Erythroblast (primary cell): ENCODE data around the gene RTF2.
A peak's percentile ranks its signal among the peaks of the same experiment; 100 is the strongest.
"Not testable (repeated sequence)": the region's sequence is repeated elsewhere in the genome, so short reads cannot be mapped to it uniquely, and the experiment has no call there.

Source experiments
- DNase-seq, 2 experiments: peaks; one replicate each; lab custom pipeline; 2025; lab: John Stamatoyannopoulos, UW
- GATA1 ChIP-seq: IDR thresholded peaks from 2 replicates; pipeline ENCODE4 v1.6.1; 2011; ENCODE audit warnings: low read depth, mild to moderate bottlenecking, control low read depth, low read length, moderate library complexity
- POLR2A ChIP-seq: IDR thresholded peaks from 2 replicates; pipeline ENCODE4 v1.6.1; 2011; ENCODE audit warnings: mild to moderate bottlenecking, low read length

RTF2 gene

GRCh38 chr20:56520180-56520579, 51.8 kb downstream of the RTF2 start:
- no peak for DNase-seq

DNA sequence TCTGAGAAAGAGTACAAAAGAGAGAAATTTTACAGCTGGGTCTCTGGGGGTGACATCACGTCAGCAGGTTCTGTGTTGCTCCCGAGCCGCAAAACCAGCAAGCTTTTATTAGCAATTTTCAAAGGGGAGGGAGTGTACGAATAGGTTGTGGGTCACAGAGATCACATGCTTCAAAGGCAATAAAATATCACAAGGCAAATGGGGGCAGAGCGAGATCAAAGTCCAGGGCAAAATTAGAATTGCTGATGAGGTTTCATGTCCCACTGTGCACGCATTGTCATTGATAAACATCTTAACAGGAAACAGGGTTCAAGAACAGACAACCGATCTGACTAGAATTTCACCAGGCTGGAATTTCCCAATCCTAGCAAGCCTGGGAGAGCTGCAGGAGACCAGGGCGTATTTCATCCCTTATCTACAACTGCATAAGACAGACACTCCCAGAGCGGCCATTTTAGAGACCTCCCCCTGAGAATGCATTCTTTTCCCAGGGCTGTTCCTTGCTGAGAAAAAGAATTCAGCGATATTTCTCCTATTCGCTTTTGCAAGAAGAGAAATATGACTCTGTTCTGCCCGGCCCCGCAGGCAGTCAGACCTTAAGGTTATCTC, 52.4 kb downstream of the RTF2 start:
- DNase-seq = peak; percentile 6 to 10

More at GRCh38 chr20:56520180-56520579, 51.8 kb downstream of the RTF2 start:
- TF ChIP-seq POLR2A (no peak), GATA1 (no peak)

DNA sequence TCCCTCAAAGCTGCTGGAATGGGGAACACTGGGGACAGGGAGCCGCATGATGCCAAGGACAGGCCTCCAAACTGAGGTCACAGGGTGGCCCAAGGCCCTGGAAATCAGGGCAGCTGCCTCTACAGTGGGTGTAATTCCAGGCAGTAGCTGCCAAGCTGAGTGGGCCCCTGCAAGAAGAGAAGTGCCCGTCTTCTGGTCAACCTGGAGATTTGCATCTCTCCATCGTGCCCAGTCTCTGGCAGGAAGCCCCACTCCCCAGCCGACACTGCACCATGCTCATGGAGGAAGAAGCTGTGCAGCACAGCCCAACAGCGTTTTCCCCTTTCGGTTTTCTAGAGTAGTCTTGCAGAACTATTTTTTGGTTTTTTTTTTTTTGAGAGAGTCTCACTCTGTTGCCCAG, 53.9 kb downstream of the RTF2 start:
- no peak for DNase-seq
- no peak for TF ChIP-seq GATA1
- TF ChIP-seq POLR2A = no peak

DNA sequence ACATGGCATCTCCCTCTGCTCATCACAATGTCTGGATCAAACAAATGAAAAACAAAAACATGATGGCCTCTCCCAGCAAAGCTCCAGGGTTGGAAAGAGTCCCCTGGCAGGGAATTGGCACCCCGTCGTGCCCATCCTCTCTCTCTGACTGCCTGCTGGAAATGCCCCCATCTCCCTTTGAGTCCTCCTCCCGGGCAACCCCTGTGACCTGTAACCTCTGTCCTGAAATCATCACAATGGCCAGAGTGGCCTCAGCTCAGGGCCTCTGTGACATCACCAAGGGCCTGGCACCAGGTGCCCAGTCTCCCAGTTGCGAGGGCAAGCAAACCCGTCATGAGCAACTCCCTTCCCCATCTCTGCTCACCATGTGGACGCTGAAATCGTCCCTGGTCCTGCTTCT, 56.0 kb downstream of the RTF2 start, which contains the start of gene FAM209A:
TSS of gene FAM209A (plus strand) at position 301 of the 400 bp plus-strand sequence. CDS start at position 366, 65 bp downstream.
- DNase-seq = not testable (repeated sequence)

- DNase-seq = no peak
- TF ChIP-seq GATA1 (no peak), POLR2A (no peak)
Measured at GRCh38 chr20:56527521-56527920, 59.1 kb downstream of the RTF2 start.

- DNase-seq = not testable (repeated sequence)
Measured at GRCh38 chr20:56532946-56533345, 64.5 kb downstream of the RTF2 start, which contains the start of gene FAM209B. Gene FAM209B, plus strand, starts transcription at chr20:56533246. Its CDS starts 96 bp downstream, at chr20:56533342.

DNA sequence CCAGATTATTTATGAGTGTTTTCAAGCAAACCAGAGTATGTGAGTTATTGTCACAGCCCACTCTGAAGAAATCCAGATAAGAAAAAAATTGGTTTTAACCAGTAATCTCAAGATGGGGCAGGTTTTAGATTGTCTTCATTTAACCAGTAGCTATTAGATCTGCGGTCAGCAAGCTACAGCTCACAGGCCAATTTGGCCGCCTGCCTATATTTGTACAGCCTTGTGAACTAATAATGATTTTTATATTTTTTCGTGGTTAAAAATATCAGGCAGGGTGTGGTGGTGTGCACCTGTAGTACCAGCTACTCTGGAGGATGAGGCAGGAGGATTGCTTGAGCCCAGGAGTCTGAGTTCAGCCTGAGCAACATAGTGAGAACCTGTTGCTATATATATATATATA, 69.6 kb downstream of the RTF2 start:
- no peak for DNase-seq
- TF ChIP-seq GATA1 (no peak), POLR2A (no peak)

DNA sequence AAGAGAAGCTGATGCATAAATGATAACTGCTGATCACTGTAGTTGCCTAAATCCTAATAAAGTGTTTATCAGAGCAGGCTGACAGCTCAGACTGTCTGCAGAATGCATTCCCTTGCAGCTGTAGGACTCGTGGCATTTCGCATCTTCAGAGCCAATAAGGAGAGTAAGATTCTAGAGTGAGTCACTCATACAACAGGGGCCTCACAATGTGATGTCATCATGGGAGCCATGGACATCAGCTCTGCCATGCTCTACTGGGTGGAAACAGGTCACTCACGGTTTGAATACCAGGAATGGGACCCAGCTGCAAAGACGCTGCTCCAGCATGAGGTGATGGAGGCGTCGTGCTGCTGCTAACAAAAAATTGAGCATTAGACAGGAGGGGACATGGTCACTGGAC, 72.0 kb downstream of the RTF2 start:
- no peak for TF ChIP-seq GATA1
- no peak for TF ChIP-seq POLR2A
- DNase-seq = no peak

DNA sequence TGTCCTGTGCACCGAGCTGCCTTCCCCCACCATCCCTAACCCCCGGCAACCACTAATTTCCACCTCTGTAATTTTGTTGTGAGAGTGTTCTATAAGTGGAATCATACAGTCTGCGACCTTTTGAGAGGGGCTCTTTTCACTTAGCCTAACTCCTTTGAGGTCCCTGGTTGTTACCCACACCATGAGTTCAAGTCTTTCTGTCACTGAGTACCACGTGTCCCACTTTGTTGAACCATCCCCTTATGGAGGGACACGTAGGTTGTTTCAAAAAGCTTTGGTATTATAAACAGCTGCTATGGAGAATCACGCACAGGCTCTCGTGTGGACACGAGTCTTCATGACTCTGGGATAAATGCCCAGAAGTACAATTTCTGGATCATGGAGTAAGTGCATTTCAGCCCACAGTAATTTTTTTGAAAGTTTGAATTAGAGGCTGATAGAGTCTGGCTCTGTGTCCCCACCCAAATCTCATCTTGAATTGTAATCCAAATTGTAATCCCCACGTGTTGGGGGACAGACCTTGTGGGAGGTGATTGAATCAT, 74.1 kb downstream of the RTF2 start:
- no peak for DNase-seq
- TF ChIP-seq GATA1 = no peak
- TF ChIP-seq POLR2A = no peak

GRCh38 chr20:56551571-56551970, 83.1 kb downstream of the RTF2 start:
- DNase-seq = no peak
- no peak for TF ChIP-seq GATA1
- no peak for TF ChIP-seq POLR2A

DNA sequence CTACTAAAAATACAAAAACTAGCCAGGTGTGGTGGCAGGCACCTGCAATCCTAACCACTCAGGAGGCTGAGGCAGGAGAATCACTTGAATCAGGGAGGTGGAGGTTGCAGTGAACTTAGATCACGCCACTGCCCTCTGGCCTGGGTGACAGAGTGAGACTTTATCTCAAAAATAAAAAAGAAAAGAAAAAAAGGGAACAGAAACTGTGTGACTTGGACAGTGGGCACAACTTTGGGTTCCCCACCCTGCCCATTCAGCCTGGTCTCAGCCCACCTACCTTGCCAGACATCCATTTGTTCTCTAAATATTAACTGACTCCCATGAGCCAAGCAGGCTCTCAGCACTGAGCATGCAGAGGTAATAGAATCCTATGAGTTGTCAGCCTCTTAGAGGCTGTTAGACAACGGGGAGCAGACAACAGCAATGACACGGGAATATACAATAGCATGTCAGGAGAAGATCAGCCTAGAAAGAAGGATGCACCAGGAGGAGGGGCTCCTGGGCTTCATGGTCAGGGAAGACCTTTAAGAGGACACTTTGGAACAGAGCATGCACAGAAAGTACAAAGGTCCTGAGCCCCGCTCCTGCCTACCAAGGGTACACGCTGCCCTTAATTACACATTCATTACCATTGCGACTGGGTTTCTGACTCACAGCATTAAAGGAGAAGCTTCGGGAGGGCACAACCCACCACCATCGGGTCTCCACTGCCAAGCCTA, 84.6 kb downstream of the RTF2 start:
- TF ChIP-seq GATA1 = no peak
- TF ChIP-seq POLR2A = no peak
- DNase-seq = no peak

- no peak for DNase-seq
- TF ChIP-seq GATA1 (no peak), POLR2A (no peak)
Measured at GRCh38 chr20:56554869-56555268, 86.4 kb downstream of the RTF2 start.

GRCh38 chr20:56558968-56559367, 90.5 kb downstream of the RTF2 start:
- TF ChIP-seq POLR2A (no peak), GATA1 (no peak)

DNA sequence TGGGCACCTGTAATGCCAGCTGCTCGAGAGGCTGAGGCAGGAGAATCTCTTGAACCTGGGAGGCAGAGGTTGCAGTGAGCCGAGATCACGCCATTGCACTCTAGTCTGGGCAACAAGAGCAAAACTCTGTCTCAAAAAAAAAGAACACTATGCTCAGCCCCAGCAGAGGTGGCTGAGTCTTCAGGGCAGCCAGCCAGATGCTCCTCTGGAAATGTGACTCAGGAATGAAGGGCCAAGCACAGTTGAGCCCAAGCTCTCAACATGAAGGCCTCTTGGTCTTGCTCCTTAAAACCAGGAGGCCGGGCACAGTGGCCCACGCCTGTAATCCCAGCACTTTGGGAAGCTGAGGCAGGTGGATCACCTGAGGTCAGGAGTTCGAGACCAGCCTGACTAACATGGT, 96.1 kb downstream of the RTF2 start:
- not testable (repeated sequence) for DNase-seq

More at GRCh38 chr20:56558968-56559367, 90.5 kb downstream of the RTF2 start:
- DNase-seq = no peak

- no peak for TF ChIP-seq GATA1
- TF ChIP-seq POLR2A = no peak
- DNase-seq = no peak
Measured at GRCh38 chr20:56565511-56565910, 97.1 kb downstream of the RTF2 start.
